A549 (cell line): ENCODE results near the gene STRBP. TPM values are rescaled to one million over a fixed set of nuclear protein-coding genes. Genes with fewer than 3 reads are reported as not detected.

Source experiments
- ATAC-seq, 2 experiments: fragments of 200-7000 bp in 1 of 2; fragments of >200 bp in 1 of 2; cut with Nextera tagmentation in 1 of 2; cut with Tn5 transposase in 1 of 2; 3 replicates each; pipeline versions ENCODE4 v1.8.0 to v1.9.1; 2018 to 2020; ENCODE audit warnings: mild to moderate bottlenecking in 1 of 2, moderate library complexity in 1 of 2
- CTCF ChIA-PET: fragments of 300-600 bp; sonication (Branson Sonifier 250); formaldehyde crosslinking; extraction: SDS; loops from one replicate; lab custom pipeline; 2021; ENCODE audit warnings: antibody characterized with exemption, inconsistent platforms; lab: Yijun Ruan, JAX
- POLR2A ChIA-PET: fragments of 350-600 bp; formaldehyde crosslinking; extraction: SDS; loops from one replicate; lab custom pipeline; 2021; ENCODE audit warnings: antibody characterized with exemption, inconsistent platforms; lab: Yijun Ruan, JAX
- DNase-seq, 2 experiments: peaks; one replicate each; pipeline versions ENCODE4 v3.0.0 to v3.0.0-alpha.2; 2011 to 2016; ENCODE audit warnings: low read depth in 1 of 2, low spot score in 1 of 2
- FAIRE-seq: peaks from 2 replicates; lab custom pipeline; 2011; peaks lifted over from hg19 to GRCh38; lab: Jason Lieb, UNC
- H3K27ac ChIP-seq, 2 experiments: fragments of >200 bp; sonication (Bioruptor Twin); formaldehyde crosslinking; 3 replicates each; pipeline ENCODE4 v1.5.1; 2016 to 2017
- H3K4me1 ChIP-seq: fragments of >200 bp; sonication (Bioruptor Twin); formaldehyde crosslinking; 3 replicates; pipeline ENCODE4 v1.6.1; 2016
- H3K4me2 ChIP-seq: fragments of >200 bp; sonication (Bioruptor Twin); formaldehyde crosslinking; 3 replicates; pipeline ENCODE4 v1.6.1; 2016
- H3K4me3 ChIP-seq: fragments of >200 bp; sonication (Bioruptor Twin); formaldehyde crosslinking; 3 replicates; pipeline ENCODE4 v1.5.1; 2016
- H3K9me3 ChIP-seq: fragments of >200 bp; sonication (Bioruptor Twin); formaldehyde crosslinking; 3 replicates; pipeline ENCODE4 v1.6.1; 2016
- EHMT2 ChIP-seq: fragments of 200-600 bp; sonication (generic); IDR thresholded peaks from 2 replicates; pipeline ENCODE4 v1.6.1; 2016; ENCODE audit warnings: antibody characterized with exemption, low read depth, mild to moderate bottlenecking, moderate library complexity
- FOXS1 ChIP-seq: fragments of 250-450 bp; sonication (Bioruptor Pico); IDR thresholded peaks from 2 replicates; pipeline ENCODE4 v1.5.0; 2020; ENCODE audit warnings: mild to moderate bottlenecking, moderate library complexity
- HOXB13 ChIP-seq: fragments of 250-450 bp; sonication (Bioruptor Pico); IDR thresholded peaks from 2 replicates; pipeline ENCODE4 v1.5.0; 2020; ENCODE audit warnings: low read depth, mild to moderate bottlenecking, moderate library complexity
- MAFK ChIP-seq: fragments of 450-650 bp; IDR thresholded peaks from 2 replicates; pipeline ENCODE4 v1.6.1; 2014; ENCODE audit not compliant: partially characterized antibody
- PHF8 ChIP-seq: fragments of 200-600 bp; sonication (generic); IDR thresholded peaks from 2 replicates; pipeline ENCODE4 v1.6.1; 2016; ENCODE audit warnings: low read depth, mild to moderate bottlenecking, antibody characterized with exemption, moderate library complexity, borderline replicate concordance
- POLR2A ChIP-seq: IDR thresholded peaks from 2 replicates; pipeline ENCODE4 v1.6.1; 2012; ENCODE audit warnings: mild to moderate bottlenecking, low read length
- RARB ChIP-seq: fragments of 250-450 bp; sonication (Bioruptor Pico); IDR thresholded peaks from 2 replicates; pipeline ENCODE4 v1.8.0; 2021; ENCODE audit warnings: mild to moderate bottlenecking, moderate library complexity
- RNF2 ChIP-seq: fragments of 200-600 bp; sonication (generic); IDR thresholded peaks from 2 replicates; pipeline ENCODE4 v1.6.1; 2016; ENCODE audit warnings: low read depth, mild to moderate bottlenecking, antibody characterized with exemption, moderate library complexity, borderline replicate concordance
- TFCP2L1 ChIP-seq: fragments of 250-450 bp; sonication (Bioruptor Pico); IDR thresholded peaks from 2 replicates; pipeline ENCODE4 v1.5.0; 2021; ENCODE audit warnings: mild to moderate bottlenecking
- ZC3H11A ChIP-seq: fragments of 450-650 bp; IDR thresholded peaks from 2 replicates; pipeline ENCODE4 v1.6.1; 2014; ENCODE audit warnings: antibody characterized with exemption, mild to moderate bottlenecking
- ZSCAN20 ChIP-seq: fragments of 250-450 bp; sonication (Bioruptor Pico); IDR thresholded peaks from 2 replicates; pipeline ENCODE4 v1.8.0; 2022; ENCODE audit warnings: mild to moderate bottlenecking, moderate library complexity
- WGBS: methylation state at CpG from one replicate; pipeline ENCODE4 v1.1.6; 2017; ENCODE audit errors: missing lambda C conversion rate; 5-methylcytosine and 5-hydroxymethylcytosine counted together
- polyA plus RNA-seq, 4 experiments: library from polyadenylated mRNA; depleted of rRNA in 3 of 4; stranded (reverse); fragments of >200 nt; fragmentation: RNase III in 1 of 4; extraction: RNeasy Plus Mini Kit Qiagen cat#74134 plus additional on column Dnase treatment in 1 of 4; gene quantifications; 2 replicates in 3 of 4; 3 replicates in 1 of 4; pipeline ENCODE4 v1.2.3, GENCODE V29; 2011 to 2017
- TF ChIP-seq, protein P1 (sequence below): fragments of >200 bp; sonication (Bioruptor Twin); formaldehyde crosslinking; IDR thresholded peaks from 3 replicates; pipeline ENCODE4 v1.6.1; 2016
- TF ChIP-seq, protein P2 (sequence below): fragments of 200-600 bp; sonication (generic); IDR thresholded peaks from 2 replicates; pipeline ENCODE4 v1.6.1; 2016; ENCODE audit warnings: antibody characterized with exemption, mild to moderate bottlenecking, moderate library complexity
- TF ChIP-seq, protein P3 (sequence below): IDR thresholded peaks from 2 replicates; pipeline ENCODE4 v1.6.1; 2012
- TF ChIP-seq, protein P4 (sequence below): IDR thresholded peaks from 2 replicates; pipeline ENCODE4 v1.6.1; 2012
- TF ChIP-seq, protein P5 (sequence below): fragments of >200 bp; sonication (Bioruptor Twin); formaldehyde crosslinking; IDR thresholded peaks from 3 replicates; pipeline ENCODE4 v1.5.1; 2016
- TF ChIP-seq, protein P6 (sequence below): fragments of 450-650 bp; IDR thresholded peaks from 2 replicates; pipeline ENCODE4 v1.6.1; 2014; ENCODE audit warnings: antibody characterized with exemption

STRBP gene
- polyA plus RNA-seq, 2 of the 4 experiments (the other 2 are of a cell fraction), result 20.4 to 34.0 TPM

DNA sequence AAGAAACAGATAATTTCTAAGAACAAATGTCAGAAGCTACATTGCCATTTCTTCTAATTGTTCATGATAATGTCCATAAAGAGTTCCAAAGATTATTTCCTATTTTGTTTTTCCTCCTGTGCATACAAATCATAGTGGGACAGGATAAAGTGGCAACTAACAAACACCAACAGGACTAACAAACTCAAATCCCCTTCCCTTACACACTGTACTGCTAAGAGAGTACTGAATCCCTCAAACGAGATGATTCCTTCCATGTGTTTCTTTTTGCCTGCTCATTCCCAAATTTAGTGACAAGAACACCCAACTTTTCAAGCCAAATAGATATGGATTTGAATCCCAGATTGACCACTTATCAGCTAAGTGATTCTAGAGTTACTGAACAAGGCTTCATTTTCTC is 15.2 kb downstream of the STRBP start:
- WGBS, result 85% methylated on average over 1 of the region's 1 CpG
- ATAC-seq, result no peak
- TF ChIP-seq, protein P1, sequence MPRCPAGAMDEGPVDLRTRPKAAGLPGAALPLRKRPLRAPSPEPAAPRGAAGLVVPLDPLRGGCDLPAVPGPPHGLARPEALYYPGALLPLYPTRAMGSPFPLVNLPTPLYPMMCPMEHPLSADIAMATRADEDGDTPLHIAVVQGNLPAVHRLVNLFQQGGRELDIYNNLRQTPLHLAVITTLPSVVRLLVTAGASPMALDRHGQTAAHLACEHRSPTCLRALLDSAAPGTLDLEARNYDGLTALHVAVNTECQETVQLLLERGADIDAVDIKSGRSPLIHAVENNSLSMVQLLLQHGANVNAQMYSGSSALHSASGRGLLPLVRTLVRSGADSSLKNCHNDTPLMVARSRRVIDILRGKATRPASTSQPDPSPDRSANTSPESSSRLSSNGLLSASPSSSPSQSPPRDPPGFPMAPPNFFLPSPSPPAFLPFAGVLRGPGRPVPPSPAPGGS, result no peak
- no peak for TF ChIP-seq POLR2A
- no peak for TF ChIP-seq FOXS1 (CRISPR knock-in tag)
- no peak for TF ChIP-seq TFCP2L1 (CRISPR knock-in tag)
- TF ChIP-seq, protein P2, sequence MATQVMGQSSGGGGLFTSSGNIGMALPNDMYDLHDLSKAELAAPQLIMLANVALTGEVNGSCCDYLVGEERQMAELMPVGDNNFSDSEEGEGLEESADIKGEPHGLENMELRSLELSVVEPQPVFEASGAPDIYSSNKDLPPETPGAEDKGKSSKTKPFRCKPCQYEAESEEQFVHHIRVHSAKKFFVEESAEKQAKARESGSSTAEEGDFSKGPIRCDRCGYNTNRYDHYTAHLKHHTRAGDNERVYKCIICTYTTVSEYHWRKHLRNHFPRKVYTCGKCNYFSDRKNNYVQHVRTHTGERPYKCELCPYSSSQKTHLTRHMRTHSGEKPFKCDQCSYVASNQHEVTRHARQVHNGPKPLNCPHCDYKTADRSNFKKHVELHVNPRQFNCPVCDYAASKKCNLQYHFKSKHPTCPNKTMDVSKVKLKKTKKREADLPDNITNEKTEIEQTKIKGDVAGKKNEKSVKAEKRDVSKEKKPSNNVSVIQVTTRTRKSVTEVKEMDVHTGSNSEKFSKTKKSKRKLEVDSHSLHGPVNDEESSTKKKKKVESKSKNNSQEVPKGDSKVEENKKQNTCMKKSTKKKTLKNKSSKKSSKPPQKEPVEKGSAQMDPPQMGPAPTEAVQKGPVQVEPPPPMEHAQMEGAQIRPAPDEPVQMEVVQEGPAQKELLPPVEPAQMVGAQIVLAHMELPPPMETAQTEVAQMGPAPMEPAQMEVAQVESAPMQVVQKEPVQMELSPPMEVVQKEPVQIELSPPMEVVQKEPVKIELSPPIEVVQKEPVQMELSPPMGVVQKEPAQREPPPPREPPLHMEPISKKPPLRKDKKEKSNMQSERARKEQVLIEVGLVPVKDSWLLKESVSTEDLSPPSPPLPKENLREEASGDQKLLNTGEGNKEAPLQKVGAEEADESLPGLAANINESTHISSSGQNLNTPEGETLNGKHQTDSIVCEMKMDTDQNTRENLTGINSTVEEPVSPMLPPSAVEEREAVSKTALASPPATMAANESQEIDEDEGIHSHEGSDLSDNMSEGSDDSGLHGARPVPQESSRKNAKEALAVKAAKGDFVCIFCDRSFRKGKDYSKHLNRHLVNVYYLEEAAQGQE, result no peak
- no peak for TF ChIP-seq ZC3H11A
- TF ChIP-seq, protein P3, sequence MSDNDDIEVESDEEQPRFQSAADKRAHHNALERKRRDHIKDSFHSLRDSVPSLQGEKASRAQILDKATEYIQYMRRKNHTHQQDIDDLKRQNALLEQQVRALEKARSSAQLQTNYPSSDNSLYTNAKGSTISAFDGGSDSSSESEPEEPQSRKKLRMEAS, result no peak
- no peak for TF ChIP-seq MAFK
- no peak for TF ChIP-seq EHMT2
- TF ChIP-seq, protein P4, sequence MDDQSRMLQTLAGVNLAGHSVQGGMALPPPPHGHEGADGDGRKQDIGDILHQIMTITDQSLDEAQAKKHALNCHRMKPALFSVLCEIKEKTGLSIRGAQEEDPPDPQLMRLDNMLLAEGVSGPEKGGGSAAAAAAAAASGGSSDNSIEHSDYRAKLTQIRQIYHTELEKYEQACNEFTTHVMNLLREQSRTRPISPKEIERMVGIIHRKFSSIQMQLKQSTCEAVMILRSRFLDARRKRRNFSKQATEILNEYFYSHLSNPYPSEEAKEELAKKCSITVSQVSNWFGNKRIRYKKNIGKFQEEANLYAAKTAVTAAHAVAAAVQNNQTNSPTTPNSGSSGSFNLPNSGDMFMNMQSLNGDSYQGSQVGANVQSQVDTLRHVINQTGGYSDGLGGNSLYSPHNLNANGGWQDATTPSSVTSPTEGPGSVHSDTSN, result no peak
- no peak for TF ChIP-seq RNF2
- TF ChIP-seq HOXB13 (CRISPR knock-in tag), result no peak
- TF ChIP-seq ZSCAN20, result no peak
- Histone ChIP-seq H3K9me3 (no peaks in the 10 kb centered on the region), H3K27ac (no peak overlapping the region), H3K4me3 (no peak overlapping the region), H3K4me1 (no peaks in the 10 kb centered on the region), H3K4me2 (no peak overlapping the region)
- ChIA-PET CTCF (interaction anchor here (0.8 to 1.4 kb wide), 2 partner anchors 8 to 34 kb away, joined by 4 to 5 read pairs; no protein-coding TSS in a partner anchor), POLR2A (no interaction called here)
- no peak for DNase-seq
- FAIRE-seq, result no peak

DNA sequence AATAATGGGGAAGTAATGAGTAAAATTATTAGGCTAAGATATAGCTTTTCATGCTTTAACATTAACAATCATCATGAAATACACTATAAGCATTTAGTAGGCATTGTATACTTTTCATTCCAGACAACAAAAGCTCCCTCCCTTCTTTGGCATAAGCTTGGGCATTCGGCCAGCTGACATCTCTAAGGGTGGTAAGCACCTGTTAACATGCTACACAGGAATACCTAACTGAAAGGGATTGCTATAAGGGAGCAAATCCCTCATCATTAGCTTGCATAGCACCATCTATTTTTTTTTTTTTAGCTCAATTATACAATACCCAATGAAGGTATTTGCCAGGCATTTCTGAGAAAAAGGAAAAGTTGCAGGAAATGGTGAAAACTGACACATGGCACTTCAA is 16.6 kb downstream of the STRBP start:
- H3K27ac ChIP-seq, result no peak overlapping the region
- H3K4me3 ChIP-seq, result no peak overlapping the region
- CTCF ChIA-PET, result interaction anchor here (0.7 to 1.4 kb wide), 3 partner anchors 9 to 498 kb away, joined by 3 to 5 read pairs (median 4); no protein-coding TSS in a partner anchor
- 68% methylated on average over 1 of the region's 1 CpG for WGBS
- DNase-seq, result no peak
- TF ChIP-seq, protein P5, sequence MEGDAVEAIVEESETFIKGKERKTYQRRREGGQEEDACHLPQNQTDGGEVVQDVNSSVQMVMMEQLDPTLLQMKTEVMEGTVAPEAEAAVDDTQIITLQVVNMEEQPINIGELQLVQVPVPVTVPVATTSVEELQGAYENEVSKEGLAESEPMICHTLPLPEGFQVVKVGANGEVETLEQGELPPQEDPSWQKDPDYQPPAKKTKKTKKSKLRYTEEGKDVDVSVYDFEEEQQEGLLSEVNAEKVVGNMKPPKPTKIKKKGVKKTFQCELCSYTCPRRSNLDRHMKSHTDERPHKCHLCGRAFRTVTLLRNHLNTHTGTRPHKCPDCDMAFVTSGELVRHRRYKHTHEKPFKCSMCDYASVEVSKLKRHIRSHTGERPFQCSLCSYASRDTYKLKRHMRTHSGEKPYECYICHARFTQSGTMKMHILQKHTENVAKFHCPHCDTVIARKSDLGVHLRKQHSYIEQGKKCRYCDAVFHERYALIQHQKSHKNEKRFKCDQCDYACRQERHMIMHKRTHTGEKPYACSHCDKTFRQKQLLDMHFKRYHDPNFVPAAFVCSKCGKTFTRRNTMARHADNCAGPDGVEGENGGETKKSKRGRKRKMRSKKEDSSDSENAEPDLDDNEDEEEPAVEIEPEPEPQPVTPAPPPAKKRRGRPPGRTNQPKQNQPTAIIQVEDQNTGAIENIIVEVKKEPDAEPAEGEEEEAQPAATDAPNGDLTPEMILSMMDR, result no peak
- TF ChIP-seq, protein P6, sequence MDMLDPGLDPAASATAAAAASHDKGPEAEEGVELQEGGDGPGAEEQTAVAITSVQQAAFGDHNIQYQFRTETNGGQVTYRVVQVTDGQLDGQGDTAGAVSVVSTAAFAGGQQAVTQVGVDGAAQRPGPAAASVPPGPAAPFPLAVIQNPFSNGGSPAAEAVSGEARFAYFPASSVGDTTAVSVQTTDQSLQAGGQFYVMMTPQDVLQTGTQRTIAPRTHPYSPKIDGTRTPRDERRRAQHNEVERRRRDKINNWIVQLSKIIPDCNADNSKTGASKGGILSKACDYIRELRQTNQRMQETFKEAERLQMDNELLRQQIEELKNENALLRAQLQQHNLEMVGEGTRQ, result no peak
- TF ChIP-seq RARB (CRISPR knock-in tag), result no peak
- TF ChIP-seq PHF8, result no peak
- TF ChIP-seq, all 56 proteins: peak for 0
- no peak overlapping the region for H3K4me2 ChIP-seq
- FAIRE-seq (no peak), ATAC-seq (no peak)
- H3K9me3 ChIP-seq, result no peaks in the 10 kb centered on the region
- POLR2A ChIA-PET, result no interaction called here
- H3K4me1 ChIP-seq, result no peaks in the 10 kb centered on the region
